H1 (cell line): ENCODE measurements around the gene SLC13A4.

Experiments used
- BCL11A ChIP-seq, 2 experiments: IDR thresholded peaks; one replicate each; pipeline ENCODE4 v1.6.1; 2011; ENCODE audit warnings: low read depth in 2 of 2, low read length in 2 of 2, mild to moderate bottlenecking in 2 of 2
- CEBPB ChIP-seq: IDR thresholded peaks from 2 replicates; pipeline ENCODE4 v1.6.1; 2012; ENCODE audit warnings: low read depth, low read length
- EP300 ChIP-seq, 2 experiments: IDR thresholded peaks; 1 replicate in 1 of 2; 2 replicates in 1 of 2; pipeline ENCODE4 v1.6.1; 2011 to 2012; ENCODE audit warnings: low read depth in 2 of 2, low read length in 2 of 2, mild to moderate bottlenecking in 2 of 2, borderline replicate concordance in 1 of 2, inconsistent platforms in 1 of 2, moderate library complexity in 1 of 2
- EZH2 ChIP-seq: fragments of 200-600 bp; sonication (generic); IDR thresholded peaks from 2 replicates; pipeline ENCODE4 v1.7.1; 2012; ENCODE audit warnings: low read depth, mild to moderate bottlenecking, moderate library complexity, low read length, inconsistent platforms; ENCODE audit not compliant: severe bottlenecking
- GABPA ChIP-seq: IDR thresholded peaks from 2 replicates; pipeline ENCODE4 v1.6.1; 2011; ENCODE audit warnings: mild to moderate bottlenecking, low read length, moderate library complexity, borderline replicate concordance; ENCODE audit not compliant: insufficient read depth
- MAFK ChIP-seq: IDR thresholded peaks from 2 replicates; pipeline ENCODE4 v1.6.1; 2012; ENCODE audit warnings: low read depth, mild to moderate bottlenecking, improper control_type of control experiment, low read length
- PHF8 ChIP-seq: fragments of 200-600 bp; sonication (generic); conservative IDR thresholded peaks from 2 replicates; pipeline ENCODE4 v1.7.1; 2012; ENCODE audit warnings: low read depth, mild to moderate bottlenecking, inconsistent platforms, low read length, moderate library complexity
- RAD21 ChIP-seq, 2 experiments: IDR thresholded peaks in 1 of 2; conservative IDR thresholded peaks in 1 of 2; 2 replicates each; pipeline ENCODE4 v1.6.1; 2011; ENCODE audit warnings: low read depth in 2 of 2, low read length in 2 of 2, improper control_type of control experiment in 1 of 2, inconsistent platforms in 1 of 2, mild to moderate bottlenecking in 1 of 2, moderate library complexity in 1 of 2
- RFX5 ChIP-seq: IDR thresholded peaks from 2 replicates; pipeline ENCODE4 v1.6.1; 2011; ENCODE audit warnings: low read depth, low read length, improper control_type of control experiment, borderline replicate concordance
- SP1 ChIP-seq: IDR thresholded peaks from 2 replicates; pipeline ENCODE4 v1.6.1; 2011; ENCODE audit warnings: low read depth, low read length
- ZNF274 ChIP-seq: IDR thresholded peaks from 2 replicates; pipeline ENCODE4 v1.7.0; 2012; ENCODE audit warnings: low read length, borderline replicate concordance; ENCODE audit errors: extremely low read depth
- TF ChIP-seq, protein P1 (sequence below): IDR thresholded peaks from 2 replicates; pipeline ENCODE4 v1.6.1; 2012; ENCODE audit warnings: inconsistent platforms
- TF ChIP-seq, protein P2 (sequence below), 3 experiments: IDR thresholded peaks; 1 replicate in 2 of 3; 2 replicates in 1 of 3; pipeline versions ENCODE4 v1.5.1 to v1.6.1; 2011; ENCODE audit warnings: low read length in 3 of 3, mild to moderate bottlenecking in 3 of 3, inconsistent platforms in 2 of 3, low read depth in 1 of 3, moderate library complexity in 1 of 3; ENCODE audit not compliant: insufficient read depth in 1 of 3; ENCODE audit errors: control extremely low read depth in 1 of 3

DNA sequence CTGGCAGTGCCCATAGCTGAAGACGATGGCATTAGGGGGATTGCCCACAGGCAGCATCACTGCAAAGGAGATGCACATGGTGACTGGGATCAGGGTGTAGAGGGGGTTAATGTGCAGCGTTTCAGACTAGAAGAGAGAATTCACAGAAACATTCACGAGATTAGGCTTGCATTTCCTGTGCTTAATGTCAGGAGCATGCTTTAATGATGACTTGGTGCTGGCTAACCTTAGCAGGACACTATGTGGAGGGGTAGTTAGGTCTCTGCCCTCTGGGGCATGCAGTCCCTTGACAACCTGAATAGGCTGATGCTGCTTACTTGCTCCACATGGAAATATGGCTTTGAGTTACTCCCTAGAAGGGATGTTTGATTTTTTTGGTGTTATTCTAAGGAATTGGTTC is 43.9 kb downstream of the SLC13A4 start:
- TF ChIP-seq RFX5: no peak
- TF ChIP-seq MAFK: no peak
- TF ChIP-seq BCL11A (IDR thresholded peaks at IDR 0.05; ENCODE audit: low read depth in 2 of 2, low read length in 2 of 2): no peak
- TF ChIP-seq, protein P1, sequence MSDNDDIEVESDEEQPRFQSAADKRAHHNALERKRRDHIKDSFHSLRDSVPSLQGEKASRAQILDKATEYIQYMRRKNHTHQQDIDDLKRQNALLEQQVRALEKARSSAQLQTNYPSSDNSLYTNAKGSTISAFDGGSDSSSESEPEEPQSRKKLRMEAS: no peak
- no peak for TF ChIP-seq EP300 (IDR thresholded peaks at IDR 0.05; ENCODE audit: borderline replicate concordance in 1 of 2, low read depth in 2 of 2, low read length in 2 of 2)
- no peak for TF ChIP-seq RAD21 (IDR thresholded peaks at IDR 0.05 in 1 of 2, conservative IDR thresholded peaks at IDR 0.05 in 1 of 2; ENCODE audit: low read depth in 2 of 2, low read length in 2 of 2)
- TF ChIP-seq PHF8: no peak
- TF ChIP-seq SP1: no peak
- TF ChIP-seq GABPA: no peak
- TF ChIP-seq, protein P2, sequence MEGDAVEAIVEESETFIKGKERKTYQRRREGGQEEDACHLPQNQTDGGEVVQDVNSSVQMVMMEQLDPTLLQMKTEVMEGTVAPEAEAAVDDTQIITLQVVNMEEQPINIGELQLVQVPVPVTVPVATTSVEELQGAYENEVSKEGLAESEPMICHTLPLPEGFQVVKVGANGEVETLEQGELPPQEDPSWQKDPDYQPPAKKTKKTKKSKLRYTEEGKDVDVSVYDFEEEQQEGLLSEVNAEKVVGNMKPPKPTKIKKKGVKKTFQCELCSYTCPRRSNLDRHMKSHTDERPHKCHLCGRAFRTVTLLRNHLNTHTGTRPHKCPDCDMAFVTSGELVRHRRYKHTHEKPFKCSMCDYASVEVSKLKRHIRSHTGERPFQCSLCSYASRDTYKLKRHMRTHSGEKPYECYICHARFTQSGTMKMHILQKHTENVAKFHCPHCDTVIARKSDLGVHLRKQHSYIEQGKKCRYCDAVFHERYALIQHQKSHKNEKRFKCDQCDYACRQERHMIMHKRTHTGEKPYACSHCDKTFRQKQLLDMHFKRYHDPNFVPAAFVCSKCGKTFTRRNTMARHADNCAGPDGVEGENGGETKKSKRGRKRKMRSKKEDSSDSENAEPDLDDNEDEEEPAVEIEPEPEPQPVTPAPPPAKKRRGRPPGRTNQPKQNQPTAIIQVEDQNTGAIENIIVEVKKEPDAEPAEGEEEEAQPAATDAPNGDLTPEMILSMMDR (IDR thresholded peaks at IDR 0.05; ENCODE audit: control extremely low read depth in 1 of 3, insufficient read depth in 1 of 3, low read depth in 1 of 3, low read length in 3 of 3): no peak
- TF ChIP-seq CEBPB: no peak
- no peak for TF ChIP-seq EZH2
- no peak for TF ChIP-seq ZNF274
